ENCODE measurements around the gene MFN2. TPM values are rescaled to one million over a fixed set of nuclear protein-coding genes. Genes with fewer than 3 reads are reported as not detected.
A peak's percentile ranks its signal among the peaks of the same experiment; 100 is the strongest.

MFN2 gene
- total and polyA plus RNA-seq, 9 of the 15 experiments (the other 6 are each of a cell fraction or from before 2014, with no cell fraction given), result 10.5 to 158 (median 87.1) TPM

DNA sequence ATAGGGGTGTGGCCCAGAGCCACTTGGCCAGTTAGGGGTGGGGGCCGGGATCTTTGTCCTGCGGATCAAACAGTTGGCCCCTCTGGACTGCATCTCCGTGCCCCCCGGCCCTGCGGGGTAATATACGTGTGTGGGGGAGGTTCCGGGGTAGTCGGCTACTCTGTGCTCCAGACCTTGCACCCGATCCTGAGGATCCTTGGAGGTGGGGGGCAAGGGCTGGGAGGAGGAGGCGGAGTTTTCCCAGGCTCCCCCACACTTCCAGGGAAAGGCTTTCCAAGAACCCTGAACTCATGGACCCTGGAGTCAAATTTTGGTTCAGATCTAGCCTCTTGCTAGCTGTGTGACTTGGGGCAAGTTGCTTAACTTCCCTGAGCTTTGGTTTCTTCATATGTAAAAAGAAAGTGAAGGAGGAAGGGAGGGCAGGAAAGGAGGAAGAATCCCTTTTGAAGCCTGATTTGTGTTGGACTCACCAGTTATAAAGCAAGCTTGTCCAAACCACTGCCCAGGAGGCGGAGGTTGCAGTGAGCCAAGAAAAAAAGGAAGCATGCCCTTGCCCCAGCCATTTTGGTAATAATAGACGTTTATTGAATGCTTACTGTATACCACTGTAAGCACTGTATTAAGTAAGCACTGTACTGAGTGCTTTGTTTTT lies 39.7 kb downstream of the MFN2 start (continued):
- TF ChIP-seq, protein P1, sequence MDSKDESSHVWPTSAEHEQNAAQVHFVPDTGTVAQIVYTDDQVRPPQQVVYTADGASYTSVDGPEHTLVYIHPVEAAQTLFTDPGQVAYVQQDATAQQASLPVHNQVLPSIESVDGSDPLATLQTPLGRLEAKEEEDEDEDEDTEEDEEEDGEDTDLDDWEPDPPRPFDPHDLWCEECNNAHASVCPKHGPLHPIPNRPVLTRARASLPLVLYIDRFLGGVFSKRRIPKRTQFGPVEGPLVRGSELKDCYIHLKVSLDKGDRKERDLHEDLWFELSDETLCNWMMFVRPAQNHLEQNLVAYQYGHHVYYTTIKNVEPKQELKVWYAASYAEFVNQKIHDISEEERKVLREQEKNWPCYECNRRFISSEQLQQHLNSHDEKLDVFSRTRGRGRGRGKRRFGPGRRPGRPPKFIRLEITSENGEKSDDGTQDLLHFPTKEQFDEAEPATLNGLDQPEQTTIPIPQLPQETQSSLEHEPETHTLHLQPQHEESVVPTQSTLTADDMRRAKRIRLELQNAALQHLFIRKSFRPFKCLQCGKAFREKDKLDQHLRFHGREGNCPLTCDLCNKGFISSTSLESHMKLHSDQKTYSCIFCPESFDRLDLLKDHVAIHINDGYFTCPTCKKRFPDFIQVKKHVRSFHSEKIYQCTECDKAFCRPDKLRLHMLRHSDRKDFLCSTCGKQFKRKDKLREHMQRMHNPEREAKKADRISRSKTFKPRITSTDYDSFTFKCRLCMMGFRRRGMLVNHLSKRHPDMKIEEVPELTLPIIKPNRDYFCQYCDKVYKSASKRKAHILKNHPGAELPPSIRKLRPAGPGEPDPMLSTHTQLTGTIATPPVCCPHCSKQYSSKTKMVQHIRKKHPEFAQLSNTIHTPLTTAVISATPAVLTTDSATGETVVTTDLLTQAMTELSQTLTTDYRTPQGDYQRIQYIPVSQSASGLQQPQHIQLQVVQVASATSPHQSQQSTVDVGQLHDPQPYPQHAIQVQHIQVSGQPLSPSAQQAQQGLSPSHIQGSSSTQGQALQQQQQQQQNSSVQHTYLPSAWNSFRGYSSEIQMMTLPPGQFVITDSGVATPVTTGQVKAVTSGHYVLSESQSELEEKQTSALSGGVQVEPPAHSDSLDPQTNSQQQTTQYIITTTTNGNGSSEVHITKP (IDR thresholded peaks at IDR 0.05; ENCODE audit: partially characterized antibody), result no peak
- TF ChIP-seq RBM25 (IDR thresholded peaks at IDR 0.05; ENCODE audit: low read depth, low read length, severe bottlenecking) (peak; percentile 96), HLTF (IDR thresholded peaks at IDR 0.05) (no peak), KAT7 (CRISPR knock-in tag; IDR thresholded peaks at IDR 0.05; ENCODE audit: borderline replicate concordance) (0 out of 2 replicates have a peak, but pooled peaks have one; percentile 4), MEF2D (tag; conservative IDR thresholded peaks at IDR 0.05; ENCODE audit: low read depth) (no peak), U2AF2 (optimal IDR thresholded peaks at IDR 0.05; ENCODE audit: low read depth, low read length) (no peak)
- TF ChIP-seq, protein P2, sequence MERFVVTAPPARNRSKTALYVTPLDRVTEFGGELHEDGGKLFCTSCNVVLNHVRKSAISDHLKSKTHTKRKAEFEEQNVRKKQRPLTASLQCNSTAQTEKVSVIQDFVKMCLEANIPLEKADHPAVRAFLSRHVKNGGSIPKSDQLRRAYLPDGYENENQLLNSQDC (CRISPR knock-in tag; IDR thresholded peaks at IDR 0.05), result no peak
- TF ChIP-seq, protein P3, sequence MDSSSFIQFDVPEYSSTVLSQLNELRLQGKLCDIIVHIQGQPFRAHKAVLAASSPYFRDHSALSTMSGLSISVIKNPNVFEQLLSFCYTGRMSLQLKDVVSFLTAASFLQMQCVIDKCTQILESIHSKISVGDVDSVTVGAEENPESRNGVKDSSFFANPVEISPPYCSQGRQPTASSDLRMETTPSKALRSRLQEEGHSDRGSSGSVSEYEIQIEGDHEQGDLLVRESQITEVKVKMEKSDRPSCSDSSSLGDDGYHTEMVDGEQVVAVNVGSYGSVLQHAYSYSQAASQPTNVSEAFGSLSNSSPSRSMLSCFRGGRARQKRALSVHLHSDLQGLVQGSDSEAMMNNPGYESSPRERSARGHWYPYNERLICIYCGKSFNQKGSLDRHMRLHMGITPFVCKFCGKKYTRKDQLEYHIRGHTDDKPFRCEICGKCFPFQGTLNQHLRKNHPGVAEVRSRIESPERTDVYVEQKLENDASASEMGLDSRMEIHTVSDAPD (CRISPR knock-in tag; IDR thresholded peaks at IDR 0.05), result no peak
